VCaP (cell line): ENCODE measurements around the gene MACF1.

Source experiments
- H3K27ac ChIP-seq: fragments of 450-650 bp; 2 replicates; pipeline ENCODE4 v1.5.1; 2017
- CTCF ChIP-seq: fragments of 450-650 bp; conservative IDR thresholded peaks from 2 replicates; pipeline ENCODE4 v1.5.1; 2017; ENCODE audit warnings: mild to moderate bottlenecking, moderate library complexity

MACF1 gene

GRCh38 chr1:39295901-39296300, 91.4 kb downstream of the MACF1 start:
- H3K27ac ChIP-seq = no peak overlapping the region
- TF ChIP-seq CTCF = no peak

- no peak for TF ChIP-seq CTCF
- H3K27ac ChIP-seq = no peak overlapping the region
These were observed 93.1 kb downstream of the MACF1 start for GRCh38 chr1:39297551-39297950.

GRCh38 chr1:39301606-39302005, 97.1 kb downstream of the MACF1 start:
- H3K27ac ChIP-seq = no peak overlapping the region
- TF ChIP-seq CTCF = no peak

- no peak for TF ChIP-seq CTCF
- no peak overlapping the region for H3K27ac ChIP-seq
These were observed 101.1 kb downstream of the MACF1 start for GRCh38 chr1:39305555-39305954.

GRCh38 chr1:39310015-39310414, 105.5 kb downstream of the MACF1 start:
- H3K27ac ChIP-seq = no peak overlapping the region
- TF ChIP-seq CTCF = no peak

- no peak for TF ChIP-seq CTCF
- no peak overlapping the region for H3K27ac ChIP-seq
These were observed 106.2 kb downstream of the MACF1 start for GRCh38 chr1:39310691-39311090.

- TF ChIP-seq CTCF = no peak
- H3K27ac ChIP-seq = no peak overlapping the region
These were observed 112.6 kb downstream of the MACF1 start for GRCh38 chr1:39317111-39317510.
